OCI-LY7 (cell line): ENCODE data around the gene MORN5.

Experiments used
- CTCF ChIP-seq: fragments of 200-600 bp; sonication (generic); conservative IDR thresholded peaks from 2 replicates; pipeline ENCODE4 v1.5.1; 2014; ENCODE audit warnings: mild to moderate bottlenecking, antibody characterized with exemption, low read length, moderate library complexity, mixed read lengths
- EZH2phosphoT487 ChIP-seq: fragments of 200-600 bp; sonication (generic); IDR thresholded peaks from 2 replicates; pipeline ENCODE4 v1.6.1; 2018; ENCODE audit warnings: low read depth, borderline replicate concordance, mild to moderate bottlenecking, mixed run types, antibody characterized with exemption, low read length, moderate library complexity, mixed read lengths

- no peak for TF ChIP-seq CTCF
- TF ChIP-seq EZH2phosphoT487 = no peak
These were observed 53.4 kb downstream of the MORN5 start for GRCh38 chr9:122213102-122213588.
